Peyer's patch (tissue), 4 donors: ENCODE data around the gene PRCD. TPM values are rescaled to one million over a fixed set of nuclear protein-coding genes. Genes with fewer than 3 reads are reported as not detected.

ENCODE experiments used
- DNase-seq, 3 donors: peaks; one replicate each; pipeline ENCODE4 v3.0.0-alpha.2; 2017 to 2019
- H3K27ac ChIP-seq, 4 donors: fragments of 200-600 bp; sonication (generic); one replicate each; pipeline ENCODE4 v1.5.1; 2016 to 2019
- H3K27me3 ChIP-seq, 2 donors: fragments of 200-600 bp; sonication (generic); one replicate each; pipeline ENCODE4 v1.5.1; 2019
- H3K36me3 ChIP-seq, 3 donors: fragments of 200-600 bp; sonication (generic); one replicate each; pipeline ENCODE4 v1.5.1; 2016 to 2019
- H3K4me1 ChIP-seq, 4 donors: fragments of 200-600 bp; sonication (generic); one replicate each; pipeline ENCODE4 v1.5.1; 2016 to 2019
- H3K4me3 ChIP-seq, 4 donors: fragments of 200-600 bp; sonication (generic); 1 replicate in 3 of 4; 2 replicates in 1 of 4; pipeline ENCODE4 v1.5.1; 2016 to 2019; ENCODE audit warnings: mild to moderate bottlenecking in 1 of 4
- H3K9me3 ChIP-seq, 4 donors: fragments of 200-600 bp; sonication (generic); one replicate each; pipeline ENCODE4 v1.5.1; 2016 to 2019; ENCODE audit warnings: mild to moderate bottlenecking in 1 of 4
- POLR2A ChIP-seq, 2 donors: fragments of 450-650 bp; IDR thresholded peaks; one replicate each; pipeline ENCODE4 v1.5.1; 2017; ENCODE audit warnings: antibody characterized with exemption in 2 of 2, mild to moderate bottlenecking in 2 of 2, moderate library complexity in 2 of 2
- total RNA-seq, 4 donors: library from RNA; depleted of rRNA; stranded (reverse); fragments of >200 nt; gene quantifications; one replicate each; pipeline ENCODE4 v1.1.0, GENCODE V29; 2016
- TF ChIP-seq, protein P1 (sequence below), 6 experiments: fragments of 450-650 bp in 4 of 6; fragments of 200-600 bp in 2 of 6; sonication (generic) in 1 of 6; IDR thresholded peaks; one replicate each; pipeline ENCODE4 v1.5.1; 2017 to 2019; ENCODE audit warnings: antibody characterized with exemption in 6 of 6, mild to moderate bottlenecking in 3 of 6, moderate library complexity in 1 of 6

The PRCD gene
- total RNA-seq, 4 donors from 2014 or later = 1.2 to 10.7 TPM; not detected in 2

DNA sequence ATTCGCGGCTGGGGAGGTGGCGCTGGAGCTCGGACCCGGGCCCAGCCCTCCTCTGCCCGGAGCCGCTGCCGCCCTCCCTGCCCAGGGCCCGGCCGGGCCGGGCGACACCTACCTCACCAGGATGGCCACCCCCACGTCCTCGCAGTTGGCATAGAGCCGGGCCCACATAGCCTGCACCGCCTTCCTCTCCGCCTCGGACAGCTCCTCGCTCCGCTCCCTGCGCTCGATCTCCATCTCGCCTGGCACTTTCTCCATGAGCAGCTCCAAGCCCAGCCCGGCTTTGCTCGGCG is 2.6 kb upstream of the PRCD start:
- Histone ChIP-seq H3K9me3 (no peaks in the 10 kb centered on the region), H3K36me3 (no peaks in the 10 kb centered on the region), H3K27me3 (peaks cover 0 to 16% of the 10 kb centered on the region in 2 donors), H3K27ac (peak overlapping the region; percentile 33 to 84 (median 72)), H3K4me3 (peak overlapping the region; percentile 24 to 54 (median 51)), H3K4me1 (peaks cover 0 to 27% (median 5%) of the 10 kb centered on the region in 4 donors)
- peak in 1 of 3 donors; percentile 54 for DNase-seq
- TF ChIP-seq, protein P1, sequence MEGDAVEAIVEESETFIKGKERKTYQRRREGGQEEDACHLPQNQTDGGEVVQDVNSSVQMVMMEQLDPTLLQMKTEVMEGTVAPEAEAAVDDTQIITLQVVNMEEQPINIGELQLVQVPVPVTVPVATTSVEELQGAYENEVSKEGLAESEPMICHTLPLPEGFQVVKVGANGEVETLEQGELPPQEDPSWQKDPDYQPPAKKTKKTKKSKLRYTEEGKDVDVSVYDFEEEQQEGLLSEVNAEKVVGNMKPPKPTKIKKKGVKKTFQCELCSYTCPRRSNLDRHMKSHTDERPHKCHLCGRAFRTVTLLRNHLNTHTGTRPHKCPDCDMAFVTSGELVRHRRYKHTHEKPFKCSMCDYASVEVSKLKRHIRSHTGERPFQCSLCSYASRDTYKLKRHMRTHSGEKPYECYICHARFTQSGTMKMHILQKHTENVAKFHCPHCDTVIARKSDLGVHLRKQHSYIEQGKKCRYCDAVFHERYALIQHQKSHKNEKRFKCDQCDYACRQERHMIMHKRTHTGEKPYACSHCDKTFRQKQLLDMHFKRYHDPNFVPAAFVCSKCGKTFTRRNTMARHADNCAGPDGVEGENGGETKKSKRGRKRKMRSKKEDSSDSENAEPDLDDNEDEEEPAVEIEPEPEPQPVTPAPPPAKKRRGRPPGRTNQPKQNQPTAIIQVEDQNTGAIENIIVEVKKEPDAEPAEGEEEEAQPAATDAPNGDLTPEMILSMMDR (IDR thresholded peaks at IDR 0.05) = no peak
- no peak for TF ChIP-seq POLR2A (IDR thresholded peaks at IDR 0.05)

DNA sequence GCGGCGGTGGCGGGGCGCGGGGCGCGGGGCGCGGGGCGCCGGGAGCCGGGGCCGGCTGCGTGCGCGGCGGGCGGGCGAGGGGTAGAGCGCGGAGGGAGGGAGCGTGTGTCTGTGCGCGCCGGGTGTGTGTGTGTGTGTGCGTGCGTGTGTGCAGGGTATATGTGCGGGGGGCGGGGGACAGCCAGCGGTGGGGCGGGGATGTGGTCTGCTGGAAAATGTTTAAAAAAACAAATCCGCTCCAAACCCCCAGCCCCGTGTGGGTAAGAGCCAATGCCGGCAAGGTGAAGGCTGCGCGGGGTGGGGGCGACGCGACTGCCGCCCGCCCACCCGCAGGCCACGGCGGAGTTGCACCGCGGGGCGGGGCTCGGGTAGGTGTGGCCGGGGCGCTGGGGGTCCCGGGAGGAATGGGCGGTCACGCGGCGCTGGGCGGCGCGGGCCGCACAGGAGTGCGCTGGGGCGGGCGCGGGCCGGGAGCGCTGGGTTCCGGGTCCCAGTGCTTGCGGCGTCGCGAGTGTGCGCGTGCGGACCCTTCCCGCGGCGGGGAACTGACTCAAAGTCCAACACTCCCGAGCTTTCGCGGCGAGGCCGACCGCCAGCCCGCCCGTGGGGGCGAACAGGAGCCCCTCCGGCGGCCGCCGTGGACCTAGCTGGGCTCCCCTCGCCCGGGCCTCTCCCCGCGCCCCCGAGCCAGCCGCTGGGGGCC is 2.1 kb upstream of the PRCD start, which contains the start of gene CYGB:
CYGB (minus strand) TSS at position 132 of the 703 bp plus-strand sequence. CDS start 167 bp downstream, outside the sequence.
- H3K27ac ChIP-seq = peak within 1 kb of the TSS; percentile 33 to 84 (median 72)

DNA sequence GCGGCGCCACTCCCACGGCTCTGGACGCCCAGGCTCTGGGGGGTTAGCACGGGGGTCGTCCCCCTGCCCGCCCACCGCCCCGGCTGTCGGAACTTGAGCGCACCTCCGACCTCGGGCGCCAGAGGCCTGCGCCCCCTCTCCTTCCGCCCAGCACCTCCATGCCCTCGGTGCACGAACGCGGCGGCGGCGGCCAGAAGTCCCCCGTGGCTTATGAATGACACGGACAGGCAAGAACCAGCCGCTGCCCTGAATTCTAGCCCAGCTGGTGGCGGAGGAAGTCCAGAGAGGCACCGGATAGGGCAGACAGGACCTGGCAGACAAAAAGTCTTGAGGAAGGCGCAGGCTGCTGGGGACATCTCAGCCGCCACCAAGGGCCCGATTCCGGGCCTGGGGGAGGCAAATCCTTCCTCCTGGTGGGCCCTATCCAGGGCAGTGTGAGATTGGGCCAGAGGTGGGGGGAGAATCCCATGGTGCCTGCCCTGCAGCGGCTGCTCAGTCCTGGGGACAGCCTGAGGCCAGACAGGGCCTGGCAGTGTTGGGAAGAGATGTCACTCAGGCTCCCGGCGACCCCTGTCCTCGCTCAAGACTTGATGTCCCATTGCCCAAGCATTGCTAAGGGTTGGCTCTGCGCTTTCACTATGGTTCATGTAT is 1.4 kb upstream of the PRCD start:
- Histone ChIP-seq H3K27me3 (peaks cover 0 to 16% of the 10 kb centered on the region in 2 donors), H3K4me1 (peaks cover 0 to 27% (median 5%) of the 10 kb centered on the region in 4 donors), H3K36me3 (no peaks in the 10 kb centered on the region), H3K9me3 (no peaks in the 10 kb centered on the region), H3K27ac (peak overlapping the region in 3 of 4 donors; percentile 62 to 84 (median 81)), H3K4me3 (peak overlapping the region; percentile 24 to 54 (median 51))
- DNase-seq = peak in 1 of 3 donors; percentile 49
- TF ChIP-seq, protein P1 (IDR thresholded peaks at IDR 0.05) = no peak
- no peak for TF ChIP-seq POLR2A (IDR thresholded peaks at IDR 0.05)

More for the DNA sequence above, 2.1 kb upstream of the PRCD start, which contains the start of gene CYGB:
- no peak for DNase-seq
- TF ChIP-seq, protein P1 (IDR thresholded peaks at IDR 0.05) = no peak
- TF ChIP-seq POLR2A (IDR thresholded peaks at IDR 0.05) = no peak
- Histone ChIP-seq H3K4me3 (peak within 1 kb of the TSS; percentile 24 to 54 (median 51)), H3K4me1 (peaks cover 0 to 27% (median 5%) of the 10 kb centered on the region in 4 donors), H3K9me3 (no peaks in the 10 kb centered on the region), H3K36me3 (no peaks in the 10 kb centered on the region), H3K27me3 (peaks cover 0 to 16% of the 10 kb centered on the region in 2 donors)

- Histone ChIP-seq H3K27me3 (peaks cover 0 to 16% of the 10 kb centered on the region in 2 donors), H3K36me3 (no peaks in the 10 kb centered on the region), H3K27ac (peak overlapping the region in 3 of 4 donors; percentile 62 to 84 (median 81)), H3K4me3 (no peak overlapping the region), H3K9me3 (no peaks in the 10 kb centered on the region), H3K4me1 (peaks cover 0 to 34% (median 5%) of the 10 kb centered on the region in 4 donors)
- TF ChIP-seq, protein P1 (IDR thresholded peaks at IDR 0.05) = no peak
- no peak for TF ChIP-seq POLR2A (IDR thresholded peaks at IDR 0.05)
- DNase-seq = no peak
These were observed 788 bp upstream of the PRCD start for GRCh38 chr17:76538941-76539570.
